Stimulated activated CD8-positive, alpha-beta memory T cell treated with anti-CD3 and anti-CD28 coated beads, Interleukin-4, amount 100 ng/mL, for 48 hours (primary cell): Measurements from ENCODE around the gene FDXACB1.
A peak's percentile ranks its signal among the peaks of the same experiment; 100 is the strongest.
"Not testable (repeated sequence)": the region's sequence is repeated elsewhere in the genome, so short reads cannot be mapped to it uniquely, and the experiment has no call there.

Experiments
- DNase-seq: peaks from one replicate; pipeline ENCODE4 v3.0.0-alpha.2; 2020

The FDXACB1 gene

GRCh38 chr11:111908639-111909305 is 29.8 kb upstream of the FDXACB1 start:
- no peak for DNase-seq

- no peak for DNase-seq
Observed at GRCh38 chr11:111906680-111907079, 27.7 kb upstream of the FDXACB1 start.

GRCh38 chr11:111905411-111905810 is 26.4 kb upstream of the FDXACB1 start:
- no peak for DNase-seq

- no peak for DNase-seq
Observed at GRCh38 chr11:111886844-111887243, 7.9 kb upstream of the FDXACB1 start.

- no peak for DNase-seq
Observed at GRCh38 chr11:111886032-111886431, 7.1 kb upstream of the FDXACB1 start.

GRCh38 chr11:111885053-111885452 is 6.1 kb upstream of the FDXACB1 start:
- DNase-seq: not testable (repeated sequence)

- no peak for DNase-seq
Observed at GRCh38 chr11:111882202-111882601, 3.2 kb upstream of the FDXACB1 start.

- no peak for DNase-seq
Observed at GRCh38 chr11:111879637-111879960, 634 bp upstream of the FDXACB1 start.

GRCh38 chr11:111878385-111878848 is 548 bp downstream of the FDXACB1 start:
- no peak for DNase-seq

GRCh38 chr11:111871693-111872161 is 7.2 kb downstream of the FDXACB1 start:
- DNase-seq: no peak

- DNase-seq: peak; percentile 94
Observed at GRCh38 chr11:111870886-111871692, 7.9 kb downstream of the FDXACB1 start, which contains the start of gene ALG9. ALG9 (minus strand) TSS chr11:111871581; CDS start chr11:111871482, 99 bp downstream.

- no peak for DNase-seq
Observed at GRCh38 chr11:111870522-111870885, 8.5 kb downstream of the FDXACB1 start.

- no peak for DNase-seq
Observed at GRCh38 chr11:111870113-111870512, 8.9 kb downstream of the FDXACB1 start.

- no peak for DNase-seq
Observed at GRCh38 chr11:111860257-111860656, 18.7 kb downstream of the FDXACB1 start.

GRCh38 chr11:111855506-111855905 is 23.5 kb downstream of the FDXACB1 start:
- no peak for DNase-seq

- DNase-seq: no peak
Observed at GRCh38 chr11:111852103-111852502, 26.9 kb downstream of the FDXACB1 start.

- DNase-seq: no peak
Observed at GRCh38 chr11:111851636-111852035, 27.3 kb downstream of the FDXACB1 start.

GRCh38 chr11:111851067-111851466 is 27.9 kb downstream of the FDXACB1 start:
- DNase-seq: no peak

- no peak for DNase-seq
Observed at GRCh38 chr11:111849631-111850030, 29.3 kb downstream of the FDXACB1 start.

- DNase-seq: no peak
Observed at GRCh38 chr11:111846636-111847035, 32.3 kb downstream of the FDXACB1 start.

GRCh38 chr11:111846063-111846462 is 32.9 kb downstream of the FDXACB1 start:
- no peak for DNase-seq

GRCh38 chr11:111845276-111846028 is 33.5 kb downstream of the FDXACB1 start:
- DNase-seq: no peak

GRCh38 chr11:111843661-111844060 is 35.3 kb downstream of the FDXACB1 start:
- DNase-seq: no peak
